HFF-Myc (cell line): Measurements from ENCODE around the gene KCTD19.
"Not testable (repeated sequence)": the region's sequence is repeated elsewhere in the genome, so short reads cannot be mapped to it uniquely, and the experiment has no call there.

Source experiments
- DNase-seq: peaks from one replicate; pipeline ENCODE4 v3.0.0-alpha.2; 2011; ENCODE audit warnings: low read depth; ENCODE audit errors: extremely low read depth
- H3K4me3 ChIP-seq: replicated peaks from 2 replicates; pipeline ENCODE4 v1.5.1; 2011; ENCODE audit warnings: low read depth, mild to moderate bottlenecking, control low read depth, low read length
- CTCF ChIP-seq: IDR thresholded peaks from 2 replicates; pipeline ENCODE4 v1.5.1; 2012; ENCODE audit warnings: mild to moderate bottlenecking, low read depth, low read length, control low read depth; ENCODE audit errors: missing control alignments

Gene KCTD19

GRCh38 chr16:67326472-67327309 lies at the start of gene KCTD19, which contains the start of gene LRRC36:
KCTD19 (minus strand) TSS chr16:67326741; CDS start chr16:67326707, 34 bp downstream.
LRRC36 (plus strand) TSS chr16:67326815; CDS start chr16:67326863, 48 bp downstream.
- peak; percentile 45 for TF ChIP-seq CTCF
- no peak for DNase-seq
- peak within 1 kb of the TSS; percentile 44 for H3K4me3 ChIP-seq

- H3K4me3 ChIP-seq, DNase-seq: not testable (repeated sequence)
These were observed 49.5 kb upstream of the KCTD19 start for GRCh38 chr16:67376012-67376411.

- peak; percentile 17 for DNase-seq
- no peak overlapping the region for H3K4me3 ChIP-seq
- TF ChIP-seq CTCF = peak; percentile 45
These were observed 46.1 kb upstream of the KCTD19 start for GRCh38 chr16:67372664-67373063.

- H3K4me3 ChIP-seq = no peak overlapping the region
- DNase-seq = no peak
- no peak for TF ChIP-seq CTCF
These were observed 44.1 kb upstream of the KCTD19 start for GRCh38 chr16:67370661-67371060.

- no peak overlapping the region for H3K4me3 ChIP-seq
- no peak for TF ChIP-seq CTCF
- no peak for DNase-seq
These were observed 38.2 kb upstream of the KCTD19 start for GRCh38 chr16:67364600-67365235.

- no peak for TF ChIP-seq CTCF
- no peak overlapping the region for H3K4me3 ChIP-seq
- no peak for DNase-seq
These were observed 34.5 kb upstream of the KCTD19 start for GRCh38 chr16:67361038-67361437.

- H3K4me3 ChIP-seq, DNase-seq: not testable (repeated sequence)
These were observed 33.2 kb upstream of the KCTD19 start for GRCh38 chr16:67359540-67360269.
